GM10266 (cell line): ENCODE results near the gene ST3GAL3.

ENCODE experiments used
- DNase-seq: peaks from one replicate; pipeline ENCODE4 v3.0.0; 2012; ENCODE audit errors: extremely low spot score
- CTCF ChIP-seq: IDR thresholded peaks from 2 replicates; pipeline ENCODE4 v1.5.1; 2012; ENCODE audit warnings: mild to moderate bottlenecking, low read depth; ENCODE audit not compliant: control insufficient read depth, insufficient read depth; ENCODE audit errors: missing control alignments

The ST3GAL3 gene

DNA sequence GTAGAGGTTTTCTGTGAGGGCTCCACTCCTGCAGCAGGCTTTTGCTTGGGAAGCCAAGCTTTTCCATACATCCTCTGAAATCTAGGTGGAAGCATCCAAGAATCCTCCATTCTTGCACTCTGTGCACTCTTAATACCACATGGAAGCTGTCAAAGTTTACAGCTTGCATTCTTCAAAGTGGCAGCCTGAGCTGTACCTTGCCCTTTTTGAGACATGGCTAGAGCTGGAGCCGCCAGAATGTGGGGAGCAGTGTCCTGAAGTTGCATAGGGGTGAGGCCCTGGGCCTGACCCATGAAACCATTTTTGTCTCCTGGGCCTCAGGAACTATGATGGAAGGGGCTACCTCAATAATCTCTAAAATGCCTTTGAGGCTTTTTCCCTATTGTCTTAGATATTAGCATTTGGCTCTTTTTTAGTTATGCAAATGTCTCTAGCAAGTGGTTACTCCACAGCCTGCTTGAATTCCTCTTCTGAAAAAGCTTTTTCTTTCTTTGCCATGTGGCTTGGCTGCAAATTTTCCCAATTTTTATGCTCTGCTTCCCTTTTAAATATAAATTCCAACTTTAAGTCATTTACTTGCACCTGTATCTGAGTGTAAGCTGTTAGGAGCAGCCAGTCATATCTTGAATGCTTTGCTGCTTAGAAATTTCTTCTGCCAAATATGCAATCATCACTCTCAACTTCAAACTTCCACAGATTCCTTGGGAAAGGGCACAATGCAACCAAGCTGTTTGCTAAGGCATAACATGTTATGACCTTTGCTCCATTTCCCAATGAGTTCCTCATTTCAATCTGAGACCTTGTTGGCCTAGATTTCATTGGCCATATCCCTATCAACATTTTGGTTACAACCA is 134.2 kb downstream of the ST3GAL3 start:
- DNase-seq: no peak
- no peak for TF ChIP-seq CTCF

DNA sequence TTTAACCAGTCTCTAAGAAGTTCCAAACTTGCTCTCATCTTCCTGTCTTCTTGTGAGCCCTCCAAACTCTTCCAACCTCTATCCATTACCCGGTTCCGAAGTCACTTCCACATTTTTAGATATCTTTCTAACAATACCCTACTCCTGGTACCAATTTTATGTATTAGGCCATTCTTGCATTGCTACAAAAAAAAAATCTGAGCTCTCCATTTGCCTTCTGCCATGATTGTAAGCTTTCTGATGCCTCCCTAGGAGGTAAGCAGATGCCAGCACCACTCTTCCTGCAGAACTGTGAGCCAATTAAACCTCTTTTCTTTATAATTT is 134.8 kb downstream of the ST3GAL3 start:
- no peak for DNase-seq
- TF ChIP-seq CTCF: no peak

- TF ChIP-seq CTCF: no peak
- DNase-seq: no peak
These were observed 136.3 kb downstream of the ST3GAL3 start for GRCh38 chr1:43843684-43844083.

DNA sequence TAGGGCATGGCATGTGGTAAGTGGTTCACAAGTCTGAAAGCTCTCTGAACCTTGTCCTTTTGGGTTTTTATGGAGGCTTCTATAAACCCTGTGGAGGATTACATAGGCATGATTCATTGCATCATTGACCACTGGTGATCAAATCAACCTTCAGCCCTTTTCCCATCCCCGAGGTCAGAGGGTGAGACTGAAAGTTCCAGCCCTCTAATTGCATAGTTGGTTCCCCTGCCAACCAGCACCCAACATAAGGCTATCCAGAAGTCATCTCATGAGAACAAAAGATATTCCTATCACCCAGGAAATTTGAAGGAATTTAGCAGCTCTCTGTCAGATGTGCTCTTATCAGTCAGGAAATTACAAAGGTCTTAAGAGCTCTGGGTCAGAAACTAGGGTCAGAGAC is 136.8 kb downstream of the ST3GAL3 start:
- no peak for TF ChIP-seq CTCF
- DNase-seq: no peak

GRCh38 chr1:43847290-43847689 is 140.0 kb downstream of the ST3GAL3 start:
- DNase-seq: no peak

DNA sequence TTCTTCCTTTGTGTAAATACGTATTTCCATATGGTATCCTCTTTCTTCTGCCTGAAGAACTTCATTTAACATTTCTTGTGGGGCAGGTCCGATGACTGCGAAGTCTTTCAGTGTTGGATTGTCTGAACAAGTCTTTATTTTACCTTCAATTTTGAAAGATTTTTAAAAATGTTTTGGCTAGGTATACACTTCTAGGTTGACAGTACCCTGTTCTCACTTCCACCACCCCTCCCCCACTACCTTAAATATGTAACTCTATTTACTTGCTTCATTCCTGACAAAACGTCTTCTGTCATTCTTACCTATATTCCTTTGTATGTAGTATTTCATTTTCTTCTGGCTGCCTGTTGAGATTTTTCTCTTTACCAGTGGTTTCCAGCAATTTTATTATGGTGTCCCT is 140.5 kb downstream of the ST3GAL3 start:
- DNase-seq: no peak
- TF ChIP-seq CTCF: no peak

More at GRCh38 chr1:43847290-43847689, 140.0 kb downstream of the ST3GAL3 start:
- TF ChIP-seq CTCF: no peak

- TF ChIP-seq CTCF: no peak
- DNase-seq: no peak
These were observed 142.3 kb downstream of the ST3GAL3 start for GRCh38 chr1:43849670-43850069.
